GM18951 (cell line): Measurements from ENCODE around the gene SLC29A2.

Experiments used
- POLR2A ChIP-seq: IDR thresholded peaks from 4 replicates; pipeline ENCODE4 v1.6.1; 2011; ENCODE audit warnings: mild to moderate bottlenecking; ENCODE audit not compliant: insufficient read length, insufficient read depth; ENCODE audit errors: extremely low read depth
- in situ Hi-C: fragments of 300-500 bp; cut with MboI; formaldehyde crosslinking; loops from one replicate; pipeline ENCODE4 v1.12.0; 2022; ENCODE audit warnings: low sequenced_read_pairs, mixed read lengths, inconsistent platforms; ENCODE audit not compliant: unreplicated experiment

The SLC29A2 gene

GRCh38 chr11:66347425-66348276 lies 23.9 kb downstream of the SLC29A2 start, which contains the start of gene B4GAT1:
Gene B4GAT1 (minus strand): TSS chr11:66347629. CDS start chr11:66347545, 84 bp downstream.
- TF ChIP-seq POLR2A, result peak; percentile 65
- in situ Hi-C loops, result no loop called here

- in situ Hi-C loops, result no loop called here
- TF ChIP-seq POLR2A, result no peak
Measured at GRCh38 chr11:66346476-66347424, 24.8 kb downstream of the SLC29A2 start.

- TF ChIP-seq POLR2A, result no peak
- in situ Hi-C loops, result no loop called here
Measured at GRCh38 chr11:66345316-66345649, 26.3 kb downstream of the SLC29A2 start.

GRCh38 chr11:66344550-66345315 lies 26.8 kb downstream of the SLC29A2 start, which contains the start of gene BRMS1:
Gene BRMS1 (minus strand): TSS chr11:66345104. CDS start chr11:66342234, 2,870 bp downstream.
- peak; percentile 97 for TF ChIP-seq POLR2A
- in situ Hi-C loops, result no loop called here

- in situ Hi-C loops, result no loop called here
- TF ChIP-seq POLR2A, result no peak
Measured at GRCh38 chr11:66343176-66343575, 28.4 kb downstream of the SLC29A2 start.

- no peak for TF ChIP-seq POLR2A
- in situ Hi-C loops, result no loop called here
Measured at GRCh38 chr11:66341502-66342126, 29.9 kb downstream of the SLC29A2 start.

- in situ Hi-C loops, result no loop called here
- TF ChIP-seq POLR2A, result no peak
Measured at GRCh38 chr11:66340596-66341501, 30.7 kb downstream of the SLC29A2 start.

- in situ Hi-C loops, result no loop called here
- TF ChIP-seq POLR2A, result no peak
Measured at GRCh38 chr11:66339686-66340483, 31.7 kb downstream of the SLC29A2 start.

GRCh38 chr11:66339162-66339675 lies 32.3 kb downstream of the SLC29A2 start:
- in situ Hi-C loops, result no loop called here
- no peak for TF ChIP-seq POLR2A

- in situ Hi-C loops, result no loop called here
- TF ChIP-seq POLR2A, result no peak
Measured at GRCh38 chr11:66338276-66339161, 33.0 kb downstream of the SLC29A2 start.
